Uterus (tissue), 4 donors: ENCODE measurements around the gene FKBP5. TPM values are rescaled to one million over a fixed set of nuclear protein-coding genes. Genes with fewer than 3 reads are reported as not detected.
A peak's percentile ranks its signal among the peaks of the same experiment; 100 is the strongest.
"Not testable (repeated sequence)": the region's sequence is repeated elsewhere in the genome, so short reads cannot be mapped to it uniquely, and the experiment has no call there.

Experiments used
- DNase-seq, 2 donors: peaks; one replicate each; pipeline ENCODE4 v3.0.0-alpha.2; 2019 to 2020
- H3K27ac ChIP-seq, 2 donors: fragments of 200-600 bp; sonication (generic); 1 replicate in 1 of 2; 2 replicates in 1 of 2; pipeline ENCODE4 v1.5.1; 2016 to 2018
- H3K27me3 ChIP-seq, 2 donors: fragments of 200-600 bp; sonication (generic); one replicate each; pipeline ENCODE4 v1.5.1; 2018 to 2019; ENCODE audit warnings: control low read depth in 1 of 2
- H3K36me3 ChIP-seq, 2 donors: fragments of 200-600 bp; sonication (generic); one replicate each; pipeline ENCODE4 v1.5.1; 2019; ENCODE audit warnings: control low read depth in 1 of 2
- H3K4me1 ChIP-seq, 2 donors: fragments of 200-600 bp; sonication (generic); one replicate each; pipeline ENCODE4 v1.5.1; 2018 to 2019; ENCODE audit warnings: control low read depth in 1 of 2
- H3K4me3 ChIP-seq, 2 donors: fragments of 200-600 bp; sonication (generic); 1 replicate in 1 of 2; 2 replicates in 1 of 2; pipeline ENCODE4 v1.5.1; 2018 to 2019; ENCODE audit warnings: mild to moderate bottlenecking in 1 of 2
- H3K9me3 ChIP-seq, 2 donors: fragments of 200-600 bp; sonication (generic); one replicate each; pipeline ENCODE4 v1.5.1; 2019; ENCODE audit warnings: control low read depth in 1 of 2
- CTCF ChIP-seq, 4 experiments: fragments of 200-600 bp in 2 of 4; fragments of 450-650 bp in 2 of 4; sonication (generic) in 2 of 4; IDR thresholded peaks; one replicate each; pipeline ENCODE4 v1.5.1; 2016 to 2019; ENCODE audit warnings: antibody characterized with exemption in 4 of 4, mild to moderate bottlenecking in 2 of 4, moderate library complexity in 1 of 4
- POLR2A ChIP-seq, 2 donors: fragments of 450-650 bp; IDR thresholded peaks; one replicate each; pipeline ENCODE4 v1.6.1; 2016; ENCODE audit warnings: antibody characterized with exemption in 2 of 2, mild to moderate bottlenecking in 1 of 2, moderate library complexity in 1 of 2
- intact Hi-C: fragments of 100-400 bp; cut with DNase I; formaldehyde crosslinking; loops from one replicate; pipeline ENCODE4 v1.15.1; 2023; ENCODE audit warnings: low total_unique reads
- total RNA-seq, 4 donors: library from RNA; depleted of rRNA in 3 of 4; stranded (reverse); fragments of >200 nt in 3 of 4; gene quantifications; one replicate each; pipeline versions ENCODE4 v1.1.0 to v1.2.4, GENCODE V29; 2014 to 2023
- donor health status: DM: yes; HTN: yes; CAD: no.

Gene FKBP5
- total RNA-seq, 4 donors from 2014 or later = 35.1 to 197 (median 84.5) TPM

DNA sequence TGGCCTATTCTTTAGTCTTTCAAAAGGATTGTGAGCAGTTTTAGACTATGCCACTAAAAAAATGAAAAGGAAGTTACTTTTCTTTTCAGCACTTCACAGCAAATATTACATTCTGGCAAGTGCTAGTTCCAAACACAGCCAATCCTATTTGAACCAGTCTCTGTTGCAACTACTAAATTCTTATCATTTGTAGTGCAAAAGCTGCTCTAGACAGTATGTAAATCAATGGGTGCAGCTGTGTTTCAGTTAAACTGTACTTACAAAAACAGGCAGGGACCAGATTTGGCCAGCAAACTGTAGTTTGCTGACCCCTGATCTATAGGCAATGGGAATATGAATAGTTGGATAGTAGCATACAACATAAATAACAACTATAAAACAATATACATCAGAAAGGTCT, 107.9 kb downstream of the FKBP5 start:
- Histone ChIP-seq H3K27ac (no peak overlapping the region), H3K4me1 (no peaks in the 10 kb centered on the region), H3K36me3 (no peaks in the 10 kb centered on the region), H3K27me3 (no peaks in the 10 kb centered on the region), H3K4me3 (no peak overlapping the region), H3K9me3 (no peaks in the 10 kb centered on the region)
- DNase-seq = no peak
- intact Hi-C loops = loop anchor here (5.0 kb wide), 1 partner anchor 156 kb away; the partner anchor contains the start of gene ARMC12
- TF ChIP-seq CTCF (IDR thresholded peaks at IDR 0.05) = no peak
- no peak for TF ChIP-seq POLR2A (IDR thresholded peaks at IDR 0.05)

- H3K27ac ChIP-seq = no peak overlapping the region
- no peaks in the 10 kb centered on the region for H3K27me3 ChIP-seq
- no peaks in the 10 kb centered on the region for H3K36me3 ChIP-seq
- no peak overlapping the region for H3K4me3 ChIP-seq
- TF ChIP-seq POLR2A (IDR thresholded peaks at IDR 0.05) = no peak
- no peak for TF ChIP-seq CTCF (IDR thresholded peaks at IDR 0.05)
- no peak for DNase-seq
- no peaks in the 10 kb centered on the region for H3K9me3 ChIP-seq
- intact Hi-C loops = loop anchor here (10.0 kb wide), 1 partner anchor 52 kb away; no protein-coding TSS in a partner anchor
- H3K4me1 ChIP-seq = no peaks in the 10 kb centered on the region
Measured at GRCh38 chr6:35576682-35577081, 112.0 kb downstream of the FKBP5 start.

- H3K27ac ChIP-seq = no peak overlapping the region
- no peaks in the 10 kb centered on the region for H3K27me3 ChIP-seq
- no peaks in the 10 kb centered on the region for H3K9me3 ChIP-seq
- H3K36me3 ChIP-seq = no peaks in the 10 kb centered on the region
- intact Hi-C loops = loop anchor here (10.0 kb wide), 1 partner anchor 49 kb away; no protein-coding TSS in a partner anchor
- no peaks in the 10 kb centered on the region for H3K4me1 ChIP-seq
- DNase-seq = no peak
- TF ChIP-seq CTCF (IDR thresholded peaks at IDR 0.05) = no peak
- no peak for TF ChIP-seq POLR2A (IDR thresholded peaks at IDR 0.05)
- no peak overlapping the region for H3K4me3 ChIP-seq
Measured at GRCh38 chr6:35573495-35574110, 115.1 kb downstream of the FKBP5 start.

DNA sequence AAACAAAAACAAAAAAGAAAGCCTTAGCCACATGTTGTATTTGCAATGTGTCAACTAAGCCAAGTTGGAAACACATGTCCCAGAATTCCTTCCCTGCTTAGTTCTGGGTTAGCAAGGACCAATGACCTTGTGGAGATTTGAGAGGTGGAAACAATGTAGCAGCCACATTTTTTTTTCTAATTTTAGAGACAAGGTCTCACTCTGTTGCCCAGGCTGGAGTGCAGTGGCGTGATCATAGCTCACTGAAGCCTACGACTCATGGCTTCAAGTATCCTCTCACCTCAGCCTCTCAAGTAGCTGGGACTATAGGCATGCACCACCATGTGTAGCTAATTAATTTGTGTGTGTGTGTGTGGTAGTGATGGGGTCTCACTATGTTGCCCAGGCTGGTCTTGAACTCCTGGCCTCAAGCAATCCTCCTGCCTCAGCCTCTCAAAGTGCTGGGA, 117.8 kb downstream of the FKBP5 start:
- H3K27ac ChIP-seq, H3K36me3 ChIP-seq, H3K4me1 ChIP-seq, H3K9me3 ChIP-seq, H3K27me3 ChIP-seq, DNase-seq, H3K4me3 ChIP-seq: not testable (repeated sequence)
- intact Hi-C loops = loop anchor here (10.0 kb wide), 1 partner anchor 46 kb away; no protein-coding TSS in a partner anchor

DNA sequence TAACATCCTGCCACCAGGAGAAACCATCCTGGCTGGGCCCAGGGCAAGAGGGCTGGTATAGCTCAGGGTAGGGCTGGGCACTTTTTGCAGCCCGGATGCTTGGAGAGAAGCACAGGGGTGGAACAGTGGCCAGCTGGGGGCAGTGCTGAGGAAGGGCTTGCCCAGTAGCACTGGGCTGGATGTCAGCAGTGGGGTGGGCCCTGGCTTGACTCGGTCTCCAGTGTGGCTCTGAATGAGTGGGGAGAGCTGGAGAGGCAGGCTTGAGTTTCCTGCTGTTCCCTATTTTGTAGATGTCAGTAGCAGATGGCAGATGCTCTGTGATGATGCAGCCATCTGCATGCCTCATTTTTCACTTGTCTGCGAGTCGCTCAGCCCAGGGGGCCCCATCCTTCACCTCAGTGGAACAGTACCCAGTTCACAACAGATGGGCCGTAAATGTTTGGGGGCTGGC, 119.7 kb downstream of the FKBP5 start:
- TF ChIP-seq CTCF (IDR thresholded peaks at IDR 0.05) (peak; percentile 8 to 49 (median 23)), POLR2A (IDR thresholded peaks at IDR 0.05) (no peak)
- no peak overlapping the region for H3K27ac ChIP-seq

More for the DNA sequence above, 119.7 kb downstream of the FKBP5 start:
- no peaks in the 10 kb centered on the region for H3K9me3 ChIP-seq
- no peaks in the 10 kb centered on the region for H3K36me3 ChIP-seq
- no peaks in the 10 kb centered on the region for H3K4me1 ChIP-seq
- intact Hi-C loops = no loop called here
- peak; percentile 42 to 46 for DNase-seq
- no peaks in the 10 kb centered on the region for H3K27me3 ChIP-seq
- no peak overlapping the region for H3K4me3 ChIP-seq
